GM12892 (cell line): ENCODE measurements around the gene WNK3.
A peak's percentile ranks its signal among the peaks of the same experiment; 100 is the strongest.

Experiments
- DNase-seq: peaks from one replicate; pipeline ENCODE4 v3.0.0; 2011; ENCODE audit not compliant: insufficient read length
- FAIRE-seq: peaks from 2 replicates; lab custom pipeline; 2011; peaks lifted over from hg19 to GRCh38; lab: Jason Lieb, UNC
- POLR2A ChIP-seq: IDR thresholded peaks from 2 replicates; pipeline ENCODE4 v1.6.1; 2011; ENCODE audit warnings: low read depth, low read length, control low read depth
- POLR2AphosphoS5 ChIP-seq: IDR thresholded peaks from 2 replicates; pipeline ENCODE4 v1.6.1; 2011; ENCODE audit warnings: low read depth, low read length, control low read depth
- TAF1 ChIP-seq: IDR thresholded peaks from 2 replicates; pipeline ENCODE4 v1.6.1; 2011; ENCODE audit warnings: low read depth, mild to moderate bottlenecking, control low read depth, low read length, borderline replicate concordance

Gene WNK3

GRCh38 chrX:54301516-54301915 lies 56.3 kb downstream of the WNK3 start:
- DNase-seq (no peak), FAIRE-seq (no peak)
- TF ChIP-seq TAF1 (no peak), POLR2AphosphoS5 (no peak), POLR2A (no peak)

DNA sequence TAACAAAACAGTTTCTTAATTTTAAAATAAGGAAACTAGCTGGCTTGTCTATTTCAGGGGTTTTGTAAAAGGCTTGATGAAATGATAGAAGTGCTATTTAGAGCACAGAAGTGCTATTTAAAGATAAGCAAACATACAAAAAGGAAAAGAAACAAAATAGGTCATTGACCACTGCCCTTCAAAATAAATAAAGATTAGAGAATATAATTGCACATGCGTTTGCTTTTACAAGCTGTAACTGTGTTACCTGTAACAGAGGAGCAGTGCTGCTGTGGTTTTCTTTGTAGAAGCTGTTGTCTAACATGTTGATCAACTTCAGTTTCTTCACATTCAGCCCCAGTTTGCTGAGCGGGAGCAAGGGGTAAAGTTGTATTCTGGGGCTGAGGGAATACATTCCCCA lies 63.5 kb downstream of the WNK3 start:
- FAIRE-seq (no peak), DNase-seq (no peak)
- TF ChIP-seq POLR2AphosphoS5 = no peak
- TF ChIP-seq POLR2A = no peak
- no peak for TF ChIP-seq TAF1

DNA sequence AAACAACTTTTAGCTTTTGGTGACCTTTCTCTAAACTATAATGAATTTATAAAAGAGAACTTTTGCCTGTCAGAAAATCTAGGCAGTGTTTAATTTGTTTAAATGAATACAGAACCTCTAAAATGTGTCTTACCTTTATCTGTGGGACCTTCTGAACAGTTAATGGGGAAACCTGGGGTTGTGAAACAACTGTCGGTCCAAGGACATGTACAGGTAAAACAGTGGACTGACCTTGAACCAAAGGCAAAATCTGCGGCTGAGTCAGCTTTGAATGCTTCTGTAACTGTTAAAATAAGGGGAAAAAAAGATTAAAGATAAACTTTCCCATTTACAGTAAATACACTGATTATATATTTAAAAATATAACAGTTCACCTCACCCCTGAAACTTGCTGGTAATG lies 65.1 kb downstream of the WNK3 start:
- FAIRE-seq (no peak), DNase-seq (no peak)
- TF ChIP-seq POLR2AphosphoS5 (no peak), TAF1 (no peak), POLR2A (no peak)

DNA sequence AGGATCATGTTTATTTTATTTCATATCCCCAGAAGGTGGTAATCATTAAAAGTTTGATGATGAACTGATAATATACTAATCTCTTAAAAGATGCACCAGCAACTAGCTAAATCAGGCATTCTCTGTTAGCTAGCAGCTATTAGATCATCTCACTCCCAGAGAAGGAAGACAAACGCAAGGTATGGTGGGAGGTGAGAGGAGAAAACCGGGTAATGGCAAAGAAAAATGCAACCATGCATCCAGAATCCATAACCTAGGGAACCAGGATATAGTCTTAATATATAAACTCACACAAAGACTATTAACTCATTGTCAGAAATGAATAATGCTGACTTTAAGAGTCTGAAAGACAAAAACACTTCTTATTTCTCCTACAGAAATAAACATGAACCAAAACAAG lies 66.1 kb downstream of the WNK3 start:
- FAIRE-seq = no peak
- DNase-seq = no peak

DNA sequence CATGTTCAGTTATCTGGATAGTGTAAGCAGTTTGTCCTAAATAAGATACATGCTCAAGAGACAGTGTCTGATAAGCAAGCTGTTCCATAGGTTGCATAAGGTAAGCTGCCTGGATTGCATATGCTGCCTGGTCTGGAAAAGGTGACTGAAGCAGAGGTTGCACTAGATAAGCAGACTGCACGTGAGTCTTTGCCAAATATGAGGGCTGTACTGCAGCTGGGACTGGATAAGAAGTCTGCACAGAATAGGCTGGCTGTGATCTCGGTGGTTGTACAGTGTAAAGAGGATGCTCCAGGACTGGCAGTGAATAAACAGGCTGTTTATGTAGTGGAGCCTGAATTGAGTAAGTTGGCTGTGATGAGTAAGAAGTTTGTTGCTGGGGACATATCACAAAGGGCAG lies 68.9 kb downstream of the WNK3 start:
- DNase-seq (no peak), FAIRE-seq (no peak)
- TF ChIP-seq TAF1 (no peak), POLR2A (no peak), POLR2AphosphoS5 (no peak)

More for the DNA sequence above, 66.1 kb downstream of the WNK3 start:
- TF ChIP-seq TAF1 (no peak), POLR2A (no peak), POLR2AphosphoS5 (no peak)

DNA sequence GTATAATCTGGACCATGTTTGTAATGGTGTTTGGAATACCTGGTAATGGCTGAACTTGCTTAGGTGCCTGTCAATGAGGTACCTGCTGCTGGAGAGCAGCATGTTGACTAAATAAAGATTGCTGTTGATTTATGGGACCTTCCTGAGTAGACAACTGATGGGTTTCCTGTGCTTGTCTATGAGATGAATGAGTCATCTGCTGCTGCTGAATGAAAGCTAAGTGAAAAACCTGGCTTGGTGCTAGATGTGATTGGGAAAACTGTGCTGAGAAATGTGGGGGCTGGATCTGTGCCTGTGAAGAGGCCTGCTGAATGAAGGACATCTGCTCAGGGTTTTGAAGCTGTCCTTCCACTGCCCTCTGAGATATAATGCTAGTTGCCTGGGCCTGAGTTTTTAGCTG lies 69.6 kb downstream of the WNK3 start:
- no peak for FAIRE-seq
- DNase-seq = no peak
- TF ChIP-seq POLR2AphosphoS5 = no peak
- TF ChIP-seq POLR2A = no peak
- TF ChIP-seq TAF1 = no peak

DNA sequence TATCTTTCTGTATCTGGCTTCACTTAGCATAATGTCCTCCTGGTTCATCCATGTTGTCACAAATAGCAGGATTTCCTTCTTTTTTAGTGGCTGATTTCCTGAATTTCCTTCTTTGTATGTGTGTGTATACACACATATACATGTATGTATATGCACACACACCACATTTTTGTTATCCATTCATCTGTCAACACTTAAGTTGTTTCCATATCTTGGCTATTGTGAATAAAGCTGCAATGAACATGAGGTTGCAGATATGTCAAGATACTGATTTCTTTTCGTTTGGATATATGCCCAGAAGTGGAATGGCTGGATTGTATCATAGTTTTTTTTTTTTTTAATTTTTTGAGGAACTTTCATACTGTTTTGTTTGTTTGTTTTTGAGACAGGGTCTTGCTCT lies 76.2 kb downstream of the WNK3 start:
- no peak for TF ChIP-seq POLR2A
- no peak for TF ChIP-seq POLR2AphosphoS5
- TF ChIP-seq TAF1 = no peak
- DNase-seq = no peak
- no peak for FAIRE-seq

DNA sequence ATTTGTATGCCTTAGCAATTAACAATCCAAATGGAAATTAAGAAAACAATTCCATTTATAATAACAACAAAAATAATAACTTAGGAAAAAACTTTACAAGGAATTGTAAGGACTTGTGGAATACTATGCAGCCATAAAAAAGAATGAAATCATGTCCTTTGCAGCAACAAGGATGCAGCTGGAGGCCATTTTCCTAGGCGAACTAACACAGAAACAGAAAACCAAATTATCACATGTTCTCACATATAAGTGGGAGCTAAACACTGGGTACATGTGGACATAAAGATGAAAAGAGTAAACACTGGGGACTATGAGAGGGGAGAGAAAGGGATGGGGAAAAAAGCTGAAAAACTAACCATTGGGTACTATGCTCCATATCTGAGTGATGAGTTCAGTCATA lies 77.4 kb downstream of the WNK3 start:
- TF ChIP-seq TAF1 (no peak), POLR2AphosphoS5 (no peak), POLR2A (no peak)
- FAIRE-seq (no peak), DNase-seq (no peak)

GRCh38 chrX:54271664-54272063 lies 86.2 kb downstream of the WNK3 start:
- TF ChIP-seq TAF1 (no peak), POLR2A (no peak), POLR2AphosphoS5 (no peak)
- no peak for FAIRE-seq

GRCh38 chrX:54248309-54248708 lies 109.5 kb downstream of the WNK3 start:
- FAIRE-seq (no peak), DNase-seq (no peak)
- no peak for TF ChIP-seq POLR2AphosphoS5
- no peak for TF ChIP-seq TAF1
- no peak for TF ChIP-seq POLR2A

More at GRCh38 chrX:54271664-54272063, 86.2 kb downstream of the WNK3 start:
- DNase-seq = no peak

- FAIRE-seq (peak; percentile 27), DNase-seq (no peak)
- TF ChIP-seq POLR2AphosphoS5 (no peak), TAF1 (no peak), POLR2A (no peak)
These were observed 111.0 kb downstream of the WNK3 start for GRCh38 chrX:54246866-54247265.

- no peak for DNase-seq
- FAIRE-seq = no peak
- TF ChIP-seq POLR2AphosphoS5 (no peak), POLR2A (no peak), TAF1 (no peak)
These were observed 119.3 kb downstream of the WNK3 start for GRCh38 chrX:54238588-54238987.

DNA sequence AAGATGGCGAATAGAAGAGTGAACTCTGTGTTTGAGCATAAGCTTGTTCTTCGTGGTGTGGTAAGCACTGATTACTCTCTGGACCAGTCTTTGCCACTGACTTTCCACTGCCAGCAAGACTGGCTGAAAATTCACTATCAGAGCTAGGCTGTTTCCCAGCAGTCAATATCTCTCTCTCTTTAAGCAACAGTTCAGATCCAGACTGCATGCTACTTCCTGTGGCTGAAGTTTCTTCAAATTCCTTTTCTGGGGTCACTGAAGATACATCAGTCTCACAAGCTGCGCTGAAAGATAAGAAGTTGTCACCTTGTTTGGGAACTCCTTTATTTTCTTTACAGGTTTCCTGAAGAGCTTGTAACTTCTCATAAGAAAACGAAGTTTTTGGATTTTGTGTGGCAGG lies 120.8 kb downstream of the WNK3 start:
- FAIRE-seq (no peak), DNase-seq (no peak)
- TF ChIP-seq POLR2AphosphoS5 (no peak), TAF1 (no peak), POLR2A (no peak)
